K562 (cell line): ENCODE data around the gene DNAH9. TPM values are rescaled to one million over a fixed set of nuclear protein-coding genes. Genes with fewer than 3 reads are reported as not detected.

ENCODE experiments used
- ATAC-seq: fragments of 200-7000 bp; cut with Tn5 transposase; 3 replicates; pipeline ENCODE4 v1.9.1; 2020; ENCODE audit warnings: moderate library complexity
- BruUV-seq: library from RNA; stranded (reverse); fragments of 400-500 nt; replicated peaks from 2 replicates; lab custom pipeline; 2021; lab: Mats Ljungman, UMichigan
- CTCF ChIA-PET: fragments of 300-600 bp; formaldehyde crosslinking; extraction: SDS; loops from one replicate; lab custom pipeline; 2021; ENCODE audit warnings: low intra/inter-chr PET ratio; lab: Yijun Ruan, JAX
- POLR2A ChIA-PET: fragments of 300-600, 350-650 bp; sonication (Branson Sonifier 250); formaldehyde crosslinking; extraction: SDS; loops from one replicate; lab custom pipeline; 2021; ENCODE audit warnings: antibody characterized with exemption, inconsistent platforms; lab: Yijun Ruan, JAX
- DNase-seq, 4 experiments: peaks; one replicate each; pipeline versions ENCODE4 v3.0.0 to v3.0.0-alpha.2; 2011 to 2018; ENCODE audit warnings: low spot score in 3 of 4, mixed read lengths in 3 of 4; ENCODE audit errors: extremely low read depth in 1 of 4
- FAIRE-seq: peaks from 2 replicates; lab custom pipeline; 2011; peaks lifted over from hg19 to GRCh38; lab: Jason Lieb, UNC
- H2AFZ ChIP-seq: 2 replicates; pipeline ENCODE4 v1.6.0; 2011; ENCODE audit warnings: low read depth, low read length, control low read depth, inconsistent platforms
- H3K27ac ChIP-seq: fragments of 200-600 bp; 3 replicates; pipeline ENCODE4 v1.8.0; 2011; ENCODE audit warnings: low read depth, mild to moderate bottlenecking, control low read depth, inconsistent platforms, low read length, moderate library complexity, mixed read lengths; ENCODE audit errors: extremely low read depth
- H3K27me3 ChIP-seq, 2 experiments: fragments of 300-600 bp in 1 of 2; 2 replicates in 1 of 2; 3 replicates in 1 of 2; pipeline versions ENCODE4 v1.6.0 to v1.8.0; 2011; ENCODE audit warnings: inconsistent platforms in 2 of 2, low read length in 2 of 2, mild to moderate bottlenecking in 1 of 2, mixed read lengths in 1 of 2, moderate library complexity in 1 of 2; ENCODE audit not compliant: control insufficient read depth in 2 of 2, insufficient read depth in 2 of 2
- H3K36me3 ChIP-seq: fragments of 300-600 bp; 3 replicates; pipeline ENCODE4 v1.8.0; 2011; ENCODE audit warnings: mild to moderate bottlenecking, low read length, inconsistent platforms; ENCODE audit not compliant: control insufficient read depth, insufficient read depth
- H3K4me1 ChIP-seq, 2 experiments: fragments of 200-600 bp in 1 of 2; replicated peaks in 1 of 2; 2 replicates in 1 of 2; 3 replicates in 1 of 2; pipeline versions ENCODE4 v1.5.1 to v1.8.0; 2011; ENCODE audit warnings: inconsistent platforms in 2 of 2, low read length in 2 of 2, mild to moderate bottlenecking in 1 of 2, mixed read lengths in 1 of 2, moderate library complexity in 1 of 2; ENCODE audit not compliant: control insufficient read depth in 2 of 2, insufficient read depth in 2 of 2
- H3K4me2 ChIP-seq: 2 replicates; pipeline ENCODE4 v1.6.1; 2011; ENCODE audit warnings: low read length, control low read depth, inconsistent platforms, mixed read lengths; ENCODE audit not compliant: insufficient read depth
- H3K4me3 ChIP-seq: fragments of 200-600 bp; sonication (generic), shearing (Covaris generic); 2 replicates; pipeline ENCODE4 v1.5.1; 2016; ENCODE audit warnings: control low read depth, inconsistent platforms
- H3K79me2 ChIP-seq: fragments of 200-600 bp; 3 replicates; pipeline ENCODE4 v1.8.0; 2011; ENCODE audit warnings: low read length, inconsistent platforms; ENCODE audit not compliant: control insufficient read depth, insufficient read depth
- H3K9ac ChIP-seq, 2 experiments: 2 replicates each; pipeline versions ENCODE4 v1.6.0 to v1.6.1; 2011; ENCODE audit warnings: low read depth in 2 of 2, low read length in 2 of 2, control low read depth in 1 of 2, inconsistent platforms in 1 of 2, mild to moderate bottlenecking in 1 of 2, mixed read lengths in 1 of 2; ENCODE audit not compliant: insufficient read depth in 1 of 2
- H3K9me1 ChIP-seq: one replicate; pipeline ENCODE4 v1.6.0; 2011; ENCODE audit warnings: inconsistent platforms, mild to moderate bottlenecking, low read length, moderate library complexity; ENCODE audit not compliant: control insufficient read depth, insufficient read depth
- H3K9me3 ChIP-seq: replicated peaks from 2 replicates; pipeline ENCODE4 v1.5.1; 2011; ENCODE audit warnings: low read depth, low read length, inconsistent platforms; ENCODE audit not compliant: control insufficient read depth, insufficient read depth
- H4K20me1 ChIP-seq: replicated peaks from 2 replicates; pipeline ENCODE4 v1.6.1; 2011; ENCODE audit warnings: low read length, inconsistent platforms, mixed read lengths; ENCODE audit not compliant: control insufficient read depth, insufficient read depth
- DACH1 ChIP-seq: fragments of 450-650 bp; IDR thresholded peaks from 2 replicates; pipeline ENCODE4 v1.6.1; 2018; ENCODE audit not compliant: partially characterized antibody
- FOXA3 ChIP-seq, 2 experiments: fragments of 450-650 bp in 1 of 2; sonication (generic) in 1 of 2; formaldehyde crosslinking; IDR thresholded peaks in 1 of 2; conservative IDR thresholded peaks in 1 of 2; 2 replicates each; pipeline versions ENCODE4 v1.4.0 to v1.8.0; 2020 to 2022; ENCODE audit warnings: mild to moderate bottlenecking in 2 of 2, missing genetic modification reagents in 1 of 2
- HDAC8 ChIP-seq: fragments of 450-650 bp; IDR thresholded peaks from 2 replicates; pipeline ENCODE4 v1.6.1; 2016; ENCODE audit warnings: mild to moderate bottlenecking, missing genetic modification characterization, moderate library complexity, missing compliant biosample characterization
- LARP7 ChIP-seq: fragments of 450-650 bp; IDR thresholded peaks from 2 replicates; pipeline ENCODE4 v1.6.1; 2016
- POLR3A ChIP-seq: IDR thresholded peaks from 2 replicates; pipeline ENCODE4 v1.6.1; 2011; ENCODE audit warnings: borderline replicate concordance, mild to moderate bottlenecking, moderate library complexity; ENCODE audit not compliant: insufficient read length, insufficient read depth; ENCODE audit errors: extremely low read depth
- RBM17 ChIP-seq: fragments of 200-400 bp; formaldehyde crosslinking; IDR thresholded peaks from 2 replicates; pipeline ENCODE4 v1.6.1; 2017; ENCODE audit warnings: low read depth, mild to moderate bottlenecking, low read length, borderline replicate concordance
- RFX5 ChIP-seq: IDR thresholded peaks from 2 replicates; pipeline ENCODE4 v1.6.1; 2011; ENCODE audit warnings: low read depth, mild to moderate bottlenecking, improper control_type of control experiment, low read length
- SIX5 ChIP-seq, 2 experiments: IDR thresholded peaks; 2 replicates each; pipeline ENCODE4 v1.6.1; 2011; ENCODE audit warnings: low read length in 2 of 2, borderline replicate concordance in 1 of 2, low read depth in 1 of 2, mild to moderate bottlenecking in 1 of 2, moderate library complexity in 1 of 2; ENCODE audit not compliant: insufficient read depth in 1 of 2
- XRCC3 ChIP-seq: fragments of 450-650 bp; IDR thresholded peaks from 2 replicates; pipeline ENCODE4 v1.6.1; 2017; ENCODE audit warnings: mild to moderate bottlenecking, moderate library complexity
- ZNF24 ChIP-seq: fragments of 450-650 bp; IDR thresholded peaks from 2 replicates; pipeline ENCODE4 v1.6.1; 2016
- ZNF79 ChIP-seq: fragments of 250-450 bp; sonication (Bioruptor Pico); IDR thresholded peaks from 2 replicates; pipeline ENCODE4 v1.4.0; 2020; ENCODE audit warnings: low read depth, mild to moderate bottlenecking, moderate library complexity
- WGBS: fragments of 100-300 bp; shearing (Covaris generic); methylation state at CpG from one replicate; pipeline ENCODE4 v1.1.6; 2016; ENCODE audit warnings: low coverage, mixed read lengths; ENCODE audit not compliant: insufficient coverage; ENCODE audit errors: missing lambda C conversion rate; 5-methylcytosine and 5-hydroxymethylcytosine counted together
- in situ Hi-C: fragments of 300-500 bp; cut with MboI; formaldehyde crosslinking; loops from 4 replicates; pipeline ENCODE4 v1.15.0; 2018; ENCODE audit warnings: inconsistent platforms, mixed read lengths
- intact Hi-C: fragments of 100-400 bp; cut with micrococcal nuclease; formaldehyde crosslinking; loops from 2 replicates; pipeline ENCODE4 v1.14.2; 2022
- polyA plus RNA-seq, 8 experiments: library from polyadenylated mRNA; depleted of rRNA in 4 of 8; stranded (reverse) in 5 of 8; unstranded in 3 of 8; fragments of >200 nt; fragmentation: Nextera tagmentation in 2 of 8; fragmentation: Illumina TruSeq in 1 of 8; extraction: Ambion mirVana in 2 of 8; extraction: Trizol in 1 of 8; gene quantifications; 2 replicates each; pipeline versions ENCODE4 v1.2.1 to v1.2.3, GENCODE V29; 2011 to 2014; ENCODE audit warnings: inconsistent platforms in 1 of 8, missing spikeins in 1 of 8
- total RNA-seq, 7 experiments: library from RNA; depleted of rRNA in 6 of 7; stranded (reverse); fragments of >200 nt in 6 of 7; fragmentation: Illumina TruSeq in 2 of 7; extraction: Trizol in 2 of 7; gene quantifications; 2 replicates each; pipeline versions ENCODE4 v1.2.1 to v1.2.3, GENCODE V29; 2011 to 2021; ENCODE audit warnings: low replicate concordance in 1 of 7
- TF ChIP-seq, protein P1 (sequence below): sonication (generic); formaldehyde crosslinking; IDR thresholded peaks from 2 replicates; pipeline ENCODE4 v1.9.0; 2022; ENCODE audit warnings: mild to moderate bottlenecking, missing genetic modification reagents

Gene DNAH9
- total and polyA plus RNA-seq, 9 of the 15 experiments (the other 6 are each of a cell fraction or from before 2014, with no cell fraction given): not detected

DNA sequence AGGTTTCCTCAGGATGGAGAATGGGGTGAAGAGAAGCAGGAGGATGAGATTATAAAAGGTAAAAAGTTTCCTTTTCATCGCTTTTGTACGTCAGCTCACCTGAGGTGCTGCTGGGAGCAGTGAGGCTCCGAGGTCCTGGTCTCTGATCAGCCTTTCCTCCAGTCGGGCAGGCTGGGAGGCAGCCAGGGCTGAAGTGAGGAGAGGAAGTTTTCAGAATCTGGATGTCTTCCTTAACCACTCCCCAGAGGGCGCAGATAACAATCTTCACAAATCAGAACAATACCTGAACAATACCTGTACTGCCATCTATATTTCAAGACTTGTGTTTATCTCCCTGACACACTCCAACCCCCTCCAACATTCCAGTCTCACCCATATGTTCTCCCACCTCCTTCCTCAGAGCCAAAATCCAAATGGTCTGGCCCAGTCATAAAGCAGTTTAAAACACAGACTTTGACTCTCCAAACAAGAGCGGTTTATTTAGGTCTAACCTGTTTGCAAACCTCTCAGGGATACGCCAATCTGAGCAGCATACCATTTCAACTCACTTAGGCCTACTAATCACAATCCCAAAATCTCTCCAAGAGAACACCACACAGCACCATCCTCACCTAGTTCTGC, 392.2 kb downstream of the DNAH9 start (continued):
- TF ChIP-seq ZNF79 (no peak), FOXA3 (CRISPR knock-in tag; conservative IDR thresholded peaks at IDR 0.05 in 1 of 2, IDR thresholded peaks at IDR 0.05 in 1 of 2) (no peak)

DNA sequence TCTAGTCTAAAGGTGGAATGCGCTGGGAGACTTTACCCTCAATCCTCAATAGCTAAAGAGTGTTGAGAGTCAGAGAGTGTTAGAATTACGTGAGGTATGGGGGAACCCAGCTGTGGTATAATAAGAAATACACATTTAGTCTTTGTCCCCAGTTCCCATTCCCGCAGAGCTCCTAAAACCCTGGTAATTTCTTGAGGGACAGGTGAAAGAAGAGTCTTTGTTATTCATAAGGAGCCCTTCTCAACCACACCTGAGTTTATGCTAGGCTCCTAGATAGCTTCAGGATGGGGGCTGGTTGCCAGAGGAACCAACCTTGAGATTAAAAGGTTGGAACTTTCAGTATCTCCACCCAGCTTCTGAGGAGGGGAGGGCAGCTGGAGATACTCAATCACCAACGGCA, 393.2 kb downstream of the DNAH9 start:
- POLR2A ChIA-PET: interaction anchor here (0.6 to 1.2 kb wide), 3 partner anchors 12 to 1738 kb away, joined by 3 to 4 read pairs (median 3); no protein-coding TSS in a partner anchor

More for the DNA sequence above, 393.2 kb downstream of the DNAH9 start:
- Histone ChIP-seq H3K9ac (no peak overlapping the region), H3K27ac (no peak overlapping the region), H3K27me3 (no peaks in the 10 kb centered on the region), H4K20me1 (no peaks in the 10 kb centered on the region), H3K4me3 (no peak overlapping the region), H3K36me3 (no peaks in the 10 kb centered on the region; the same call in 2 of the 3 replicates), H3K79me2 (no peaks in the 10 kb centered on the region), H3K9me1 (no peaks in the 10 kb centered on the region), H3K4me2 (no peak overlapping the region), H2AFZ (no peak overlapping the region), H3K4me1 (no peaks in the 10 kb centered on the region; a peak in 1 of 5 replicates), H3K9me3 (no peaks in the 10 kb centered on the region)
- intact Hi-C loops: no loop called here
- WGBS: 61% methylated on average over 4 of the region's 4 CpGs
- BruUV-seq: no TSS peak
- no peak for DNase-seq
- no peak for ATAC-seq
- in situ Hi-C loops: loop anchor here (25.0 kb wide), 1 partner anchor 1104 kb away; no protein-coding TSS in a partner anchor
- FAIRE-seq: no peak
- CTCF ChIA-PET: no interaction called here
- TF ChIP-seq RFX5 (no peak), LARP7 (no peak), XRCC3 (no peak), SIX5 (IDR thresholded peaks at IDR 0.05; ENCODE audit: borderline replicate concordance in 1 of 2, insufficient read depth in 1 of 2, low read depth in 1 of 2, low read length in 2 of 2) (no peak), DACH1 (no peak), RBM17 (no peak), ZNF24 (no peak), POLR3A (no peak), HDAC8 (tag) (no peak)
- TF ChIP-seq, protein P1, sequence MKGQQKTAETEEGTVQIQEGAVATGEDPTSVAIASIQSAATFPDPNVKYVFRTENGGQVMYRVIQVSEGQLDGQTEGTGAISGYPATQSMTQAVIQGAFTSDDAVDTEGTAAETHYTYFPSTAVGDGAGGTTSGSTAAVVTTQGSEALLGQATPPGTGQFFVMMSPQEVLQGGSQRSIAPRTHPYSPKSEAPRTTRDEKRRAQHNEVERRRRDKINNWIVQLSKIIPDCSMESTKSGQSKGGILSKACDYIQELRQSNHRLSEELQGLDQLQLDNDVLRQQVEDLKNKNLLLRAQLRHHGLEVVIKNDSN (CRISPR knock-in tag): no peak
